GM13977 (cell line): Measurements from ENCODE around the gene ALKBH7.

Source experiments
- DNase-seq: peaks from one replicate; pipeline ENCODE4 v3.0.0; 2012; ENCODE audit warnings: low spot score
- in situ Hi-C: fragments of 300-500 bp; cut with MboI; formaldehyde crosslinking; loops from one replicate; pipeline ENCODE4 v1.12.0; 2022; ENCODE audit warnings: low sequenced_read_pairs, low pct_unique_long_range_greater_than_20kb, mixed read lengths, inconsistent platforms; ENCODE audit not compliant: unreplicated experiment
- TF ChIP-seq, protein P1 (sequence below): IDR thresholded peaks from 2 replicates; pipeline ENCODE4 v1.5.1; 2012; ENCODE audit warnings: mild to moderate bottlenecking, control low read depth; ENCODE audit not compliant: insufficient read depth; ENCODE audit errors: extremely low read depth, missing control alignments

ALKBH7 gene

DNA sequence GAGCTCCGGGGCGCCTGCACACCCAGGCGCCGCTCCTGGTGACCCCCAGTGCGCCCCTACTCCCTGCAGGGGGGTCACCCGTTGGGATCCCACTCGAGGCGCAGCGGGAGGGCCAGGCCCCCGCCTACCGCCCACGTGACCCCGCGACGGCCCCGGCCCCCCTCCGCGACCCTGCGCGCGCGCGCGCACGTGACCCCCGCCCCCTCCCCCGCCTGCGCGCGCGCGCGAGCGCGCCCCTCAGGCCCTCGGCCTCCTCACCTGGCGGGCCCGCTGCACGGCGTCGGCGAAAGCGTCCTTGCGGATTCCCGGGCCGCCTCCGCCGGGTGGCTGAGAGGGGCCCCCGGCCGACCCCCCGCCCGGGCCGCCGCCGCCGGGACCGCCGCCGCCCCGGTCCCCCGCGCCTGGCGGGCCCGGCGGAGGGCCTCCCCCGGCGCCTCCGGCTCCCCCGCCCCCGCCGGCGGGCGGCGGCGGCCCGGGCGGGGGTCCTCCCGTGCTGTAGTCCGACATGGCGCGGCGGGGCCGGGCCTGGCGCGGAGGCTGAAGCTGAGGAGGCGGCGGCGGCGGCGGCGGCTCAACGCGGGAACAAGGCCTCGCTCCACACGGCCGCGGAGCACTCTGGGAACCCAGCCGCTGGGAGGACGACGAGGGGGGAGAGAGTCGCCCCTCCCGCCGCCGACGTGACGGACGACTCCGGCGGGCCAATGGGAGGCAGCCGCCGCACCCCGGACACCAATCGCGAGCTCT, 51.8 kb downstream of the ALKBH7 start, which contains the start of gene KHSRP:
KHSRP (minus strand) TSS at position 617 of the 744 bp plus-strand sequence; CDS start at position 507, 110 bp downstream.
- TF ChIP-seq, protein P1, sequence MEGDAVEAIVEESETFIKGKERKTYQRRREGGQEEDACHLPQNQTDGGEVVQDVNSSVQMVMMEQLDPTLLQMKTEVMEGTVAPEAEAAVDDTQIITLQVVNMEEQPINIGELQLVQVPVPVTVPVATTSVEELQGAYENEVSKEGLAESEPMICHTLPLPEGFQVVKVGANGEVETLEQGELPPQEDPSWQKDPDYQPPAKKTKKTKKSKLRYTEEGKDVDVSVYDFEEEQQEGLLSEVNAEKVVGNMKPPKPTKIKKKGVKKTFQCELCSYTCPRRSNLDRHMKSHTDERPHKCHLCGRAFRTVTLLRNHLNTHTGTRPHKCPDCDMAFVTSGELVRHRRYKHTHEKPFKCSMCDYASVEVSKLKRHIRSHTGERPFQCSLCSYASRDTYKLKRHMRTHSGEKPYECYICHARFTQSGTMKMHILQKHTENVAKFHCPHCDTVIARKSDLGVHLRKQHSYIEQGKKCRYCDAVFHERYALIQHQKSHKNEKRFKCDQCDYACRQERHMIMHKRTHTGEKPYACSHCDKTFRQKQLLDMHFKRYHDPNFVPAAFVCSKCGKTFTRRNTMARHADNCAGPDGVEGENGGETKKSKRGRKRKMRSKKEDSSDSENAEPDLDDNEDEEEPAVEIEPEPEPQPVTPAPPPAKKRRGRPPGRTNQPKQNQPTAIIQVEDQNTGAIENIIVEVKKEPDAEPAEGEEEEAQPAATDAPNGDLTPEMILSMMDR = no peak
- in situ Hi-C loops = no loop called here
- DNase-seq = peak; percentile 60
